Measurements from ENCODE around the gene WNT16.

GRCh38 chr7:121329191-121330052, 622 bp downstream of the WNT16 start:
- TF ChIP-seq, protein P1, sequence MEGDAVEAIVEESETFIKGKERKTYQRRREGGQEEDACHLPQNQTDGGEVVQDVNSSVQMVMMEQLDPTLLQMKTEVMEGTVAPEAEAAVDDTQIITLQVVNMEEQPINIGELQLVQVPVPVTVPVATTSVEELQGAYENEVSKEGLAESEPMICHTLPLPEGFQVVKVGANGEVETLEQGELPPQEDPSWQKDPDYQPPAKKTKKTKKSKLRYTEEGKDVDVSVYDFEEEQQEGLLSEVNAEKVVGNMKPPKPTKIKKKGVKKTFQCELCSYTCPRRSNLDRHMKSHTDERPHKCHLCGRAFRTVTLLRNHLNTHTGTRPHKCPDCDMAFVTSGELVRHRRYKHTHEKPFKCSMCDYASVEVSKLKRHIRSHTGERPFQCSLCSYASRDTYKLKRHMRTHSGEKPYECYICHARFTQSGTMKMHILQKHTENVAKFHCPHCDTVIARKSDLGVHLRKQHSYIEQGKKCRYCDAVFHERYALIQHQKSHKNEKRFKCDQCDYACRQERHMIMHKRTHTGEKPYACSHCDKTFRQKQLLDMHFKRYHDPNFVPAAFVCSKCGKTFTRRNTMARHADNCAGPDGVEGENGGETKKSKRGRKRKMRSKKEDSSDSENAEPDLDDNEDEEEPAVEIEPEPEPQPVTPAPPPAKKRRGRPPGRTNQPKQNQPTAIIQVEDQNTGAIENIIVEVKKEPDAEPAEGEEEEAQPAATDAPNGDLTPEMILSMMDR (IDR thresholded peaks at IDR 0.05; ENCODE audit: borderline replicate concordance, extremely low read depth, low read length, poor library complexity, severe bottlenecking), result no peak
- no peak for TF ChIP-seq EZH2 (IDR thresholded peaks at IDR 0.05; ENCODE audit: borderline replicate concordance, low read depth, low read length, severe bottlenecking)

All from DND-41 (cell line).